ENCODE data around the gene SUPT20HL1.

Gene SUPT20HL1

GRCh38 chrX:24399550-24399949 is 39.1 kb downstream of the SUPT20HL1 start:
- Histone ChIP-seq H3K4me1 (ENCODE audit: insufficient read depth, low read length, severe bottlenecking) (no peaks in the 10 kb centered on the region), H2AFZ (ENCODE audit: low read length) (no peak overlapping the region), H3K9me3 (ENCODE audit: low read length) (no peaks in the 10 kb centered on the region), H3K36me3 (ENCODE audit: insufficient read depth, low read length) (no peaks in the 10 kb centered on the region), H3K27me3 (ENCODE audit: insufficient read depth, low read length) (no peaks in the 10 kb centered on the region), H3K27ac (ENCODE audit: low read depth, low read length, poor library complexity, severe bottlenecking) (no peak overlapping the region), H3K4me3 (ENCODE audit: low read depth, low read length, poor library complexity, severe bottlenecking) (no peak overlapping the region), H3K9me2 (ENCODE audit: low read depth, low read length) (no peaks in the 10 kb centered on the region), H3K79me2 (ENCODE audit: insufficient read depth, low read length) (no peaks in the 10 kb centered on the region), H4K20me1 (ENCODE audit: insufficient read depth, low read length) (no peaks in the 10 kb centered on the region), H3K9ac (ENCODE audit: low read length) (no peak overlapping the region), H3K4me2 (ENCODE audit: low read length) (no peak overlapping the region), H3F3A (ENCODE audit: insufficient read depth, low read length) (no peaks in the 10 kb centered on the region)
- TF ChIP-seq EZH2 (IDR thresholded peaks at IDR 0.05; ENCODE audit: borderline replicate concordance, low read length): no peak
- TF ChIP-seq CTCF (IDR thresholded peaks at IDR 0.05; ENCODE audit: low read length): no peak

GRCh38 chrX:24405959-24406358 is 45.5 kb downstream of the SUPT20HL1 start:
- H3K79me2 ChIP-seq (ENCODE audit: insufficient read depth, low read length): no peaks in the 10 kb centered on the region
- H3F3A ChIP-seq (ENCODE audit: insufficient read depth, low read length): no peaks in the 10 kb centered on the region
- H3K4me3 ChIP-seq (ENCODE audit: low read depth, low read length, poor library complexity, severe bottlenecking): no peak overlapping the region
- no peak overlapping the region for H3K9ac ChIP-seq (ENCODE audit: low read length)
- H3K4me2 ChIP-seq (ENCODE audit: low read length): no peak overlapping the region
- H3K4me1 ChIP-seq (ENCODE audit: insufficient read depth, low read length, severe bottlenecking): no peaks in the 10 kb centered on the region
- no peaks in the 10 kb centered on the region for H3K9me2 ChIP-seq (ENCODE audit: low read depth, low read length)
- H3K9me3 ChIP-seq (ENCODE audit: low read length): no peaks in the 10 kb centered on the region
- H4K20me1 ChIP-seq (ENCODE audit: insufficient read depth, low read length): no peaks in the 10 kb centered on the region
- TF ChIP-seq EZH2 (IDR thresholded peaks at IDR 0.05; ENCODE audit: borderline replicate concordance, low read length) (no peak), CTCF (IDR thresholded peaks at IDR 0.05; ENCODE audit: low read length) (no peak)
- no peaks in the 10 kb centered on the region for H3K27me3 ChIP-seq (ENCODE audit: insufficient read depth, low read length)
- H2AFZ ChIP-seq (ENCODE audit: low read length): no peak overlapping the region
- H3K36me3 ChIP-seq (ENCODE audit: insufficient read depth, low read length): no peaks in the 10 kb centered on the region
- no peak overlapping the region for H3K27ac ChIP-seq (ENCODE audit: low read depth, low read length, poor library complexity, severe bottlenecking)
